WTC11 (cell line): ENCODE results near the gene PRKRA.

ENCODE experiments used
- CREB1 ChIP-seq: sonication (generic); formaldehyde crosslinking; IDR thresholded peaks from 2 replicates; pipeline ENCODE4 v1.8.0; 2023; ENCODE audit warnings: mild to moderate bottlenecking, missing genetic modification reagents
- FOXK1 ChIP-seq: sonication (generic); formaldehyde crosslinking; IDR thresholded peaks from 2 replicates; pipeline ENCODE4 v1.8.0; 2022; ENCODE audit warnings: mild to moderate bottlenecking, moderate library complexity, missing genetic modification reagents
- GABPB1 ChIP-seq: sonication (generic); formaldehyde crosslinking; IDR thresholded peaks from 2 replicates; pipeline ENCODE4 v1.8.1; 2023; ENCODE audit warnings: mild to moderate bottlenecking, missing genetic modification reagents
- GTF2I ChIP-seq: fragments of 250-450 bp; sonication (Bioruptor Pico); conservative IDR thresholded peaks from 2 replicates; pipeline ENCODE4 v1.4.0; 2021; ENCODE audit warnings: mild to moderate bottlenecking
- NFE2L1 ChIP-seq: sonication (generic); formaldehyde crosslinking; IDR thresholded peaks from 2 replicates; pipeline ENCODE4 v1.8.1; 2023; ENCODE audit warnings: missing genetic modification reagents
- NR1H2 ChIP-seq: sonication (generic); formaldehyde crosslinking; IDR thresholded peaks from 2 replicates; pipeline ENCODE4 v1.9.0; 2021; ENCODE audit warnings: mild to moderate bottlenecking, moderate library complexity, missing genetic modification reagents
- NR3C1 ChIP-seq: sonication (generic); formaldehyde crosslinking; conservative IDR thresholded peaks from 2 replicates; pipeline ENCODE4 v1.8.1; 2023; ENCODE audit warnings: low read depth, mild to moderate bottlenecking, missing genetic modification reagents
- RORB ChIP-seq: fragments of 250-450 bp; sonication (Bioruptor Pico); IDR thresholded peaks from 2 replicates; pipeline ENCODE4 v1.9.0; 2021; ENCODE audit warnings: mild to moderate bottlenecking
- SP1 ChIP-seq: sonication (generic); formaldehyde crosslinking; conservative IDR thresholded peaks from 2 replicates; pipeline ENCODE4 v1.8.1; 2022; ENCODE audit warnings: missing genetic modification reagents
- ZNF121 ChIP-seq: sonication (generic); formaldehyde crosslinking; IDR thresholded peaks from 2 replicates; pipeline ENCODE4 v1.8.0; 2023; ENCODE audit warnings: missing genetic modification reagents
- ZNF317 ChIP-seq: sonication (generic); formaldehyde crosslinking; IDR thresholded peaks from 2 replicates; pipeline ENCODE4 v1.8.1; 2023; ENCODE audit warnings: low read depth, mild to moderate bottlenecking, moderate library complexity, missing genetic modification reagents, borderline replicate concordance
- TF ChIP-seq, protein P1 (sequence below): fragments of 200-600 bp; IDR thresholded peaks from 2 replicates; pipeline ENCODE4 v1.8.0; 2022; ENCODE audit warnings: antibody characterized with exemption
- TF ChIP-seq, protein P2 (sequence below): sonication (generic); formaldehyde crosslinking; IDR thresholded peaks from 2 replicates; pipeline ENCODE4 v1.8.1; 2022; ENCODE audit warnings: missing genetic modification reagents, borderline replicate concordance

DNA sequence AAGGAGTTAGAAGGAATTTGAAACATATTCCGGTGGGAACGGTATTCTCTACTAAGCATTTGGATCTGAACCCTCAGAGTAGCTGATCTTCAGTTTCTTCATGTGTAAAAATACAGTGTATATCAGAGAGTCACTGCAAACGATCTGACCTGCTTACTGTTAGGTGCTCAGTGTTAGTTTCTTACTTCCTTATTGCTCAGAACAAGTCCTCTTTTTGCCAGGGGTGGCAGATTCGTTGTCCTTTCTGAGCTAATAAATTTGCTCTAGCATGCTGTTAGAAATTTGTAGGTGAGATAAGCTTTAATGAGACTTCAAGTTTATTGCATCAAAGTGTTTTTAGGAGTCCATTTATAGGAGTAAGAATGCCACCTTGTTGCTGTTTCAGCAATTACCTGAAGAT lies 45.1 kb upstream of the PRKRA start:
- TF ChIP-seq FOXK1 (CRISPR knock-in tag) (no peak), NFE2L1 (no peak), ZNF121 (no peak), SP1 (CRISPR knock-in tag) (no peak), GTF2I (CRISPR knock-in tag) (no peak), CREB1 (no peak), ZNF317 (CRISPR knock-in tag) (no peak), NR3C1 (CRISPR knock-in tag) (no peak), NR1H2 (CRISPR knock-in tag) (no peak), GABPB1 (CRISPR knock-in tag) (no peak), RORB (no peak)
- TF ChIP-seq, protein P1, sequence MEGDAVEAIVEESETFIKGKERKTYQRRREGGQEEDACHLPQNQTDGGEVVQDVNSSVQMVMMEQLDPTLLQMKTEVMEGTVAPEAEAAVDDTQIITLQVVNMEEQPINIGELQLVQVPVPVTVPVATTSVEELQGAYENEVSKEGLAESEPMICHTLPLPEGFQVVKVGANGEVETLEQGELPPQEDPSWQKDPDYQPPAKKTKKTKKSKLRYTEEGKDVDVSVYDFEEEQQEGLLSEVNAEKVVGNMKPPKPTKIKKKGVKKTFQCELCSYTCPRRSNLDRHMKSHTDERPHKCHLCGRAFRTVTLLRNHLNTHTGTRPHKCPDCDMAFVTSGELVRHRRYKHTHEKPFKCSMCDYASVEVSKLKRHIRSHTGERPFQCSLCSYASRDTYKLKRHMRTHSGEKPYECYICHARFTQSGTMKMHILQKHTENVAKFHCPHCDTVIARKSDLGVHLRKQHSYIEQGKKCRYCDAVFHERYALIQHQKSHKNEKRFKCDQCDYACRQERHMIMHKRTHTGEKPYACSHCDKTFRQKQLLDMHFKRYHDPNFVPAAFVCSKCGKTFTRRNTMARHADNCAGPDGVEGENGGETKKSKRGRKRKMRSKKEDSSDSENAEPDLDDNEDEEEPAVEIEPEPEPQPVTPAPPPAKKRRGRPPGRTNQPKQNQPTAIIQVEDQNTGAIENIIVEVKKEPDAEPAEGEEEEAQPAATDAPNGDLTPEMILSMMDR: no peak
- TF ChIP-seq, protein P2, sequence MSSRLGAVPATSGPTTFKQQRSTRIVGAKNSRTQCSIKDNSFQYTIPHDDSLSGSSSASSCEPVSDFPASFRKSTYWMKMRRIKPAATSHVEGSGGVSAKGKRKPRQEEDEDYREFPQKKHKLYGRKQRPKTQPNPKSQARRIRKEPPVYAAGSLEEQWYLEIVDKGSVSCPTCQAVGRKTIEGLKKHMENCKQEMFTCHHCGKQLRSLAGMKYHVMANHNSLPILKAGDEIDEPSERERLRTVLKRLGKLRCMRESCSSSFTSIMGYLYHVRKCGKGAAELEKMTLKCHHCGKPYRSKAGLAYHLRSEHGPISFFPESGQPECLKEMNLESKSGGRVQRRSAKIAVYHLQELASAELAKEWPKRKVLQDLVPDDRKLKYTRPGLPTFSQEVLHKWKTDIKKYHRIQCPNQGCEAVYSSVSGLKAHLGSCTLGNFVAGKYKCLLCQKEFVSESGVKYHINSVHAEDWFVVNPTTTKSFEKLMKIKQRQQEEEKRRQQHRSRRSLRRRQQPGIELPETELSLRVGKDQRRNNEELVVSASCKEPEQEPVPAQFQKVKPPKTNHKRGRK: no peak
